Glutamatergic neuron (in vitro differentiated cells): ENCODE results near the gene UPK3B. TPM values are rescaled to one million over a fixed set of nuclear protein-coding genes. Genes with fewer than 3 reads are reported as not detected.
"Not testable (repeated sequence)": the region's sequence is repeated elsewhere in the genome, so short reads cannot be mapped to it uniquely, and the experiment has no call there.

Experiments
- DNase-seq: peaks from one replicate; pipeline ENCODE4 v3.0.0; 2022
- H3K27ac Mint-ChIP-seq: one replicate; pipeline ENCODE4 v1.8.0; 2020; ENCODE audit warnings: mild to moderate bottlenecking, mixed read lengths, inconsistent platforms; ENCODE audit not compliant: unreplicated experiment
- H3K27me3 Mint-ChIP-seq: one replicate; pipeline ENCODE4 v1.8.0; 2020; ENCODE audit warnings: mild to moderate bottlenecking, moderate library complexity, mixed read lengths, inconsistent platforms; ENCODE audit not compliant: unreplicated experiment
- H3K36me3 Mint-ChIP-seq: one replicate; pipeline ENCODE4 v1.8.0; 2020; ENCODE audit warnings: mild to moderate bottlenecking, mixed read lengths, inconsistent platforms; ENCODE audit not compliant: unreplicated experiment
- H3K4me1 Mint-ChIP-seq: one replicate; pipeline ENCODE4 v1.8.0; 2020; ENCODE audit warnings: mild to moderate bottlenecking, low read depth, mixed read lengths, inconsistent platforms; ENCODE audit not compliant: unreplicated experiment
- H3K4me3 Mint-ChIP-seq: one replicate; pipeline ENCODE4 v1.8.0; 2020; ENCODE audit warnings: mild to moderate bottlenecking, mixed read lengths, inconsistent platforms; ENCODE audit not compliant: unreplicated experiment
- H3K9me3 Mint-ChIP-seq: one replicate; pipeline ENCODE4 v1.8.0; 2020; ENCODE audit warnings: mild to moderate bottlenecking, moderate library complexity, mixed read lengths, inconsistent platforms; ENCODE audit not compliant: unreplicated experiment
- total RNA-seq: library from RNA; stranded (reverse); fragmentation: NEBNext Ultra II Directional; extraction: Animal tissue kit (Norgen Biotek cat#: 25700); gene quantifications from one replicate; pipeline ENCODE4 v1.2.1, GENCODE V29; 2021; ENCODE audit not compliant: unreplicated experiment

UPK3B gene
- total RNA-seq, 1 donor from 2014 or later = 6.5 TPM

GRCh38 chr7:76543197-76543596 is 32.8 kb downstream of the UPK3B start, which contains the start of gene SPDYE16:
SPDYE16 (minus strand) TSS chr7:76543297; CDS start chr7:76541459, 1,838 bp downstream.
- not testable (repeated sequence) for DNase-seq, H3K9me3 Mint-ChIP-seq, H3K4me1 Mint-ChIP-seq, H3K36me3 Mint-ChIP-seq, H3K27ac Mint-ChIP-seq, H3K4me3 Mint-ChIP-seq, H3K27me3 Mint-ChIP-seq

GRCh38 chr7:76549025-76549854 is 38.9 kb downstream of the UPK3B start:
- not testable (repeated sequence) for H3K36me3 Mint-ChIP-seq, H3K27me3 Mint-ChIP-seq, H3K9me3 Mint-ChIP-seq, H3K4me1 Mint-ChIP-seq
- DNase-seq = peak; percentile 81
- peak overlapping the region; percentile 88 for H3K27ac Mint-ChIP-seq
- peak overlapping the region; percentile 94 for H3K4me3 Mint-ChIP-seq

- H3K4me3 Mint-ChIP-seq = peak overlapping the region; percentile 94
- H3K27ac Mint-ChIP-seq = peak overlapping the region; percentile 88
- not testable (repeated sequence) for H3K9me3 Mint-ChIP-seq, H3K36me3 Mint-ChIP-seq, DNase-seq, H3K4me1 Mint-ChIP-seq, H3K27me3 Mint-ChIP-seq
Observed at GRCh38 chr7:76549855-76550248, 39.5 kb downstream of the UPK3B start.

GRCh38 chr7:76551992-76552391 is 41.6 kb downstream of the UPK3B start:
- H3K27me3 Mint-ChIP-seq, H3K4me1 Mint-ChIP-seq, H3K9me3 Mint-ChIP-seq, DNase-seq, H3K36me3 Mint-ChIP-seq: not testable (repeated sequence)
- Mint-ChIP-seq H3K27ac (peak overlapping the region; percentile 10), H3K4me3 (peak overlapping the region; percentile 27)

GRCh38 chr7:76559685-76560084 is 49.3 kb downstream of the UPK3B start:
- H3K36me3 Mint-ChIP-seq, DNase-seq, H3K4me1 Mint-ChIP-seq, H3K9me3 Mint-ChIP-seq, H3K27me3 Mint-ChIP-seq: not testable (repeated sequence)
- Mint-ChIP-seq H3K27ac (peak overlapping the region; percentile 2), H3K4me3 (peak overlapping the region; percentile 5)

GRCh38 chr7:76560157-76560556 is 49.8 kb downstream of the UPK3B start:
- not testable (repeated sequence) for H3K36me3 Mint-ChIP-seq, H3K27me3 Mint-ChIP-seq, DNase-seq, H3K4me3 Mint-ChIP-seq, H3K9me3 Mint-ChIP-seq, H3K4me1 Mint-ChIP-seq, H3K27ac Mint-ChIP-seq

GRCh38 chr7:76561342-76561741 is 51.0 kb downstream of the UPK3B start:
- not testable (repeated sequence) for H3K9me3 Mint-ChIP-seq, H3K4me1 Mint-ChIP-seq, H3K4me3 Mint-ChIP-seq, H3K27ac Mint-ChIP-seq, H3K36me3 Mint-ChIP-seq, DNase-seq, H3K27me3 Mint-ChIP-seq

- not testable (repeated sequence) for H3K27me3 Mint-ChIP-seq, H3K27ac Mint-ChIP-seq, H3K36me3 Mint-ChIP-seq, H3K9me3 Mint-ChIP-seq, DNase-seq, H3K4me1 Mint-ChIP-seq, H3K4me3 Mint-ChIP-seq
Observed at GRCh38 chr7:76565001-76565400, 54.6 kb downstream of the UPK3B start.

Other genes with a start within 250 kb of the UPK3B start
- gene HSPB1, start 207.9 kb upstream of the UPK3B start, total RNA-seq = 50.4 TPM
- 650 TPM for gene YWHAG, start 151.6 kb upstream of the UPK3B start, total RNA-seq
- 6.1 TPM for gene SSC4D, start 100.9 kb upstream of the UPK3B start, total RNA-seq
- gene ZP3, start 85.6 kb upstream of the UPK3B start, total RNA-seq = 3.4 TPM
- 23.3 TPM for gene DTX2, start 48.8 kb upstream of the UPK3B start, total RNA-seq
- 0.20 TPM for gene SPDYE16, start 32.7 kb downstream of the UPK3B start, total RNA-seq
- gene POMZP3, start 116.7 kb downstream of the UPK3B start, total RNA-seq = 29.5 TPM